Fibroblast of lung (primary cell): ENCODE data around the gene FRMD4A. TPM values are rescaled to one million over a fixed set of nuclear protein-coding genes. Genes with fewer than 3 reads are reported as not detected.
A peak's percentile ranks its signal among the peaks of the same experiment; 100 is the strongest.

Experiments used
- DNase-seq, 2 donors: peaks; one replicate each; pipeline versions ENCODE4 v3.0.0 to v3.0.0-alpha.2; 2010; ENCODE audit warnings: low read depth in 2 of 2
- H2AFZ ChIP-seq: 2 replicates; pipeline ENCODE4 v1.5.1; 2012; ENCODE audit warnings: low read length, control low read depth, inconsistent platforms
- H3K27ac ChIP-seq: 2 replicates; pipeline ENCODE4 v1.5.1; 2011; ENCODE audit warnings: low read length, control low read depth; ENCODE audit not compliant: insufficient read depth
- H3K27me3 ChIP-seq: 2 replicates; pipeline ENCODE4 v1.5.1; 2011; ENCODE audit warnings: mild to moderate bottlenecking, low read length; ENCODE audit not compliant: control insufficient read depth, insufficient read depth
- H3K36me3 ChIP-seq: 2 replicates; pipeline ENCODE4 v1.5.1; 2011; ENCODE audit warnings: low read length; ENCODE audit not compliant: control insufficient read depth, insufficient read depth
- H3K4me1 ChIP-seq: 2 replicates; pipeline ENCODE4 v1.5.1; 2011; ENCODE audit warnings: low read length; ENCODE audit not compliant: control insufficient read depth, insufficient read depth; ENCODE audit errors: extremely low read depth
- H3K4me2 ChIP-seq: 2 replicates; pipeline ENCODE4 v1.5.1; 2011; ENCODE audit warnings: low read length, control low read depth; ENCODE audit not compliant: insufficient read depth; ENCODE audit errors: extremely low read depth
- H3K4me3 ChIP-seq, 4 experiments: fragments of 200-600 bp in 1 of 4; sonication (generic) in 1 of 4; replicated peaks in 1 of 4; 2 replicates each; pipeline ENCODE4 v1.5.1; 2011 to 2016; ENCODE audit warnings: low read length in 4 of 4, low read depth in 3 of 4, mild to moderate bottlenecking in 3 of 4, control low read depth in 2 of 4, inconsistent platforms in 1 of 4, mixed read lengths in 1 of 4; ENCODE audit not compliant: insufficient read depth in 1 of 4; ENCODE audit errors: control extremely low read depth in 1 of 4
- H3K79me2 ChIP-seq: 2 replicates; pipeline ENCODE4 v1.5.1; 2012; ENCODE audit warnings: mild to moderate bottlenecking, low read length, inconsistent platforms; ENCODE audit not compliant: control insufficient read depth, insufficient read depth
- H3K9ac ChIP-seq: 2 replicates; pipeline ENCODE4 v1.5.1; 2011; ENCODE audit warnings: mild to moderate bottlenecking, low read length, control low read depth; ENCODE audit not compliant: insufficient read depth
- H3K9me3 ChIP-seq: 2 replicates; pipeline ENCODE4 v1.5.1; 2012; ENCODE audit warnings: low read depth, low read length; ENCODE audit not compliant: control insufficient read depth, insufficient read depth
- H4K20me1 ChIP-seq: 2 replicates; pipeline ENCODE4 v1.5.1; 2011; ENCODE audit warnings: low read length; ENCODE audit not compliant: control insufficient read depth, insufficient read depth; ENCODE audit errors: extremely low read depth
- EZH2 ChIP-seq: IDR thresholded peaks from 2 replicates; pipeline ENCODE4 v1.5.1; 2012; ENCODE audit warnings: low read length, control low read depth, mild to moderate bottlenecking; ENCODE audit errors: missing control alignments
- polyA plus RNA-seq, 2 donors: library from polyadenylated mRNA; depleted of rRNA in 1 of 2; stranded (reverse) in 1 of 2; unstranded in 1 of 2; fragments of >200 nt; gene quantifications; 2 replicates each; pipeline ENCODE4 v1.2.1, GENCODE V29; 2011 to 2012; ENCODE audit warnings: missing spikeins in 1 of 2
- total RNA-seq: library from RNA; depleted of rRNA; stranded (reverse); fragments of >200 nt; gene quantifications from 2 replicates; pipeline ENCODE4 v1.2.1, GENCODE V29; 2014
- TF ChIP-seq, protein P1 (sequence below), 2 donors: IDR thresholded peaks in 1 of 2; conservative IDR thresholded peaks in 1 of 2; 1 replicate in 1 of 2; 2 replicates in 1 of 2; pipeline ENCODE4 v1.5.1; 2011 to 2012; ENCODE audit warnings: low read length in 2 of 2, control low read depth in 1 of 2, inconsistent platforms in 1 of 2, low read depth in 1 of 2, mild to moderate bottlenecking in 1 of 2

The FRMD4A gene
- total and polyA plus RNA-seq, 2 donors (not counting 1 experiment from before 2014, with no cell fraction given), result 26.9 to 63.6 TPM

GRCh38 chr10:13658871-13659685 lies 671.6 kb downstream of the FRMD4A start:
- H3K4me3 ChIP-seq, result no peak overlapping the region
- peak overlapping the region; percentile 55 for H3K9ac ChIP-seq
- peak overlapping the region; percentile 81 for H3K27ac ChIP-seq
- H3K9me3 ChIP-seq, result no peaks in the 10 kb centered on the region
- H3K4me1 ChIP-seq, result peaks cover 21% of the 10 kb centered on the region
- DNase-seq, result no peak
- no peaks in the 10 kb centered on the region for H4K20me1 ChIP-seq
- H3K36me3 ChIP-seq, result peaks cover 30% of the 10 kb centered on the region
- no peaks in the 10 kb centered on the region for H3K27me3 ChIP-seq
- no peak overlapping the region for H2AFZ ChIP-seq
- no peak for TF ChIP-seq EZH2
- TF ChIP-seq, protein P1, sequence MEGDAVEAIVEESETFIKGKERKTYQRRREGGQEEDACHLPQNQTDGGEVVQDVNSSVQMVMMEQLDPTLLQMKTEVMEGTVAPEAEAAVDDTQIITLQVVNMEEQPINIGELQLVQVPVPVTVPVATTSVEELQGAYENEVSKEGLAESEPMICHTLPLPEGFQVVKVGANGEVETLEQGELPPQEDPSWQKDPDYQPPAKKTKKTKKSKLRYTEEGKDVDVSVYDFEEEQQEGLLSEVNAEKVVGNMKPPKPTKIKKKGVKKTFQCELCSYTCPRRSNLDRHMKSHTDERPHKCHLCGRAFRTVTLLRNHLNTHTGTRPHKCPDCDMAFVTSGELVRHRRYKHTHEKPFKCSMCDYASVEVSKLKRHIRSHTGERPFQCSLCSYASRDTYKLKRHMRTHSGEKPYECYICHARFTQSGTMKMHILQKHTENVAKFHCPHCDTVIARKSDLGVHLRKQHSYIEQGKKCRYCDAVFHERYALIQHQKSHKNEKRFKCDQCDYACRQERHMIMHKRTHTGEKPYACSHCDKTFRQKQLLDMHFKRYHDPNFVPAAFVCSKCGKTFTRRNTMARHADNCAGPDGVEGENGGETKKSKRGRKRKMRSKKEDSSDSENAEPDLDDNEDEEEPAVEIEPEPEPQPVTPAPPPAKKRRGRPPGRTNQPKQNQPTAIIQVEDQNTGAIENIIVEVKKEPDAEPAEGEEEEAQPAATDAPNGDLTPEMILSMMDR (conservative IDR thresholded peaks at IDR 0.05 in 1 of 2, IDR thresholded peaks at IDR 0.05 in 1 of 2; ENCODE audit: low read depth in 1 of 2, low read length in 2 of 2), result no peak
- peaks cover 2% of the 10 kb centered on the region for H3K79me2 ChIP-seq
- peak overlapping the region; percentile 56 for H3K4me2 ChIP-seq

DNA sequence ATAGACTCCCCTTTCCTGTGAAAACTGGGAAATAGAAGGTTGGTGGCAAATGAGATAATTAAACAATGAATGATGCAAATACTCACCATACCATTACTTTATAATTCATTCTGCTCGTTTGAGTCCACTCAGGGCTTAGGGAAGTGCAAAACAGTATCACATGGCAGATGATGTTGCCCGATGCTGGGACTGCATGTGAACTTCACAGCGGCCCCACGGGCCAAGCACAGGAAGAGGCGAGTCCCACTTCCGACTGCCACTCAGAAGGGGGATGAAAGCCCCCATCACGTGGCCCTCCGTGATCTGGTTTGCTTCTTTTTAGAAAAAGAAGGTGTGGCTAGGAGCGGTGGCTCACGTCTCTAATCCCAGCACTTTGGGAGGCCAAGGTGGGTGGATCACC lies 672.5 kb downstream of the FRMD4A start:
- H3K4me1 ChIP-seq, result peaks cover 21% of the 10 kb centered on the region
- H3K27me3 ChIP-seq, result no peaks in the 10 kb centered on the region
- no peak overlapping the region for H3K4me2 ChIP-seq
- TF ChIP-seq EZH2, result no peak
- TF ChIP-seq, protein P1 (conservative IDR thresholded peaks at IDR 0.05 in 1 of 2, IDR thresholded peaks at IDR 0.05 in 1 of 2; ENCODE audit: low read depth in 1 of 2, low read length in 2 of 2), result no peak
- no peak overlapping the region for H3K4me3 ChIP-seq
- no peak overlapping the region for H3K27ac ChIP-seq
- peaks cover 2% of the 10 kb centered on the region for H3K79me2 ChIP-seq
- no peaks in the 10 kb centered on the region for H3K9me3 ChIP-seq
- no peaks in the 10 kb centered on the region for H4K20me1 ChIP-seq
- H2AFZ ChIP-seq, result no peak overlapping the region
- H3K36me3 ChIP-seq, result peaks cover 35% of the 10 kb centered on the region
- H3K9ac ChIP-seq, result no peak overlapping the region
- DNase-seq, result no peak

DNA sequence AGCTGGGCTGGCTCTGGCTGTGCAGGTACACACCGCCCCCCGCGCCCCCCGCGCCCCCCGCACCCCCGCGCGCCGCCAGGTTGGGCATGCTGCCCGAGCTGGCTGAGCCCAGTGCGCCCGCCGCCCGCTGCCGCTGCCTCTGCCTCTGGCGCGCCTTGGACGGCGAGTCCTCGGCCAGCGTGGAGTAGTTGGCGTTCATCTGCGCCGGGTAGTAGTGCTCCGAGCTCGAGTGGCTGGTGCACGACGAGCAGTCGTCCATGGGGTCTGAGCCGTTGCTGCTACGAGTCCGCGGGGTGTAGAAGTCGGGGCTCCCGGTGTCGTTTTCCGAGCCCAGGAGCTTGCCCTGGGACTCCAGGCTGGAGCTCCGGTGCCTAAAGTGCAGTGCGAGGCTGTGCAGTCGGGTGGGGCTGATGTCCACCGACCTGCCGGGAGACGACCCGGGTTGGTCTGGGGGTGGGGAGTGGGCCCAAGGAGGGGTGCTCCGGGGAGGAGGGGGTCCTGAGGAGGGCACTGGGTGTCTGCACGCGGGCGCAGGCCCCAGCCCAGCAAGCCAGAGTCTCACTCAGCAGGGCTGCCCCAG lies 673.5 kb downstream of the FRMD4A start:
- TF ChIP-seq EZH2, result no peak
- Histone ChIP-seq H3K4me2 (no peak overlapping the region), H3K27me3 (no peaks in the 10 kb centered on the region), H3K79me2 (peaks cover 2% of the 10 kb centered on the region), H3K4me1 (peaks cover 22% of the 10 kb centered on the region), H3K27ac (no peak overlapping the region), H3K4me3 (no peak overlapping the region), H2AFZ (no peak overlapping the region), H3K36me3 (peaks cover 43% of the 10 kb centered on the region), H3K9ac (no peak overlapping the region), H4K20me1 (no peaks in the 10 kb centered on the region), H3K9me3 (no peaks in the 10 kb centered on the region)
- no peak for DNase-seq
